ENCODE results near the gene AZIN2.
"Not testable (repeated sequence)": the region's sequence is repeated elsewhere in the genome, so short reads cannot be mapped to it uniquely, and the experiment has no call there.

AZIN2 gene

DNA sequence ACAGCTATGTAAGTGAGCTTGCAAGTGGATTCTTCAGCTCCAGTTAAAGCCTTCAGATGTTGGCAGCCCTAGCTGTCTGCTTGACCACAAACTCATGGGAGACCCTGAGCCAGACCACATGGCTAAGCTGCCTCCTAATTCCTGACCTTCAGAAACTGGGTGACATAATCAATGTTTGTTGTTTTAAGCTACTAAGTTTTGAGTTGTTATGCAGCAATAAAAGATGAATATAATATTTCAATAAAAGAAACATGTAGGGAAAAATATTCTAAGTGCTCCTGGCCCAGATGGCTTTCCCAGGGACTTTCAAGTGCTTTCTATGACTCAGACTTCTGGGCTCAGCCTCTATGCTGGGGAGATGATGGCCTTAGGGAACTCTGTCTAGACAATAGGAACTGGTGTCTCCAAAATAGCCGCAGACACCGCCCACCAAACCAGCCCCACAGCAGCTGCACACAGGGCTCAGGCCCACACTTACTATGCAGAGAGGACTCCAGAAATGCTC is 20.3 kb upstream of the AZIN2 start:
- DNase-seq: no peak

DNA sequence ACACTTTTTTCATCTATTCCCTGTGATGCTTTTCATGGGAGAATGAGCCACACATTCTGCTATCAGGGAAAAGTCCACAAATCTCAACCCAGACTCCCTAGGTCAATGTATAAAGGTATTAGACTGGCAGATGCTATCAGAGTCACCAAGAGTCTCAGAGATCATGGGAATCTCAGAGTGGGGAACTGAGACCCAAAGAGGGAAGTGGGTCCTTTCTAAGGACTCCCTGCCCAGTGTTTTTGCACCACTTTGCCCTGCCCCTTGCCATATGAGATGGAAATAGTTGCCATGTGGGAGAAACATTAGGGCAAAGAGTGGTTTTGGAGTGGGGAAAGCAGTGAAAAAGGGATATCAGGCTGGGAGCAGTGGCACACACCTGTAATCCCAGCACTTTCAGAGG is 19.1 kb upstream of the AZIN2 start:
- DNase-seq: no peak

DNA sequence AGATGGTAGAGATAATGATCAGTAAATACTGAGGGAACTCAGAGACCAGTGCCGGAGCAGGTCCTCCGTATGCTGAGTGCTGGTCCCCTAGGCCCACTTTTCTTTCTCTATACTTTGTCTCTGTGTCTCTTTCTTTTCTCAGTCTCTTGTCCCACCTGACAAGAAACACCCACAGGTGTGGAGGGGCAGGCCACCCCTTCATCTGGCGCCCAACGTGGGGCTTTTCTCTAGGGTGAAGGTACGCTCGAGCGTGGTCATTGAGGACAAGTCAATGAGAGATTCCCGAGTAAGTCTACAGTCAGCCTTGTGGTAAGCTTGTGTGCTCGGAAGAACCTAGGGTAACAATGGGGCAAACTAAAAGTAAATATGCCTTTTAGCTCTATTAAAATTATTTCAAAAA is 16.7 kb upstream of the AZIN2 start:
- DNase-seq: not testable (repeated sequence)

DNA sequence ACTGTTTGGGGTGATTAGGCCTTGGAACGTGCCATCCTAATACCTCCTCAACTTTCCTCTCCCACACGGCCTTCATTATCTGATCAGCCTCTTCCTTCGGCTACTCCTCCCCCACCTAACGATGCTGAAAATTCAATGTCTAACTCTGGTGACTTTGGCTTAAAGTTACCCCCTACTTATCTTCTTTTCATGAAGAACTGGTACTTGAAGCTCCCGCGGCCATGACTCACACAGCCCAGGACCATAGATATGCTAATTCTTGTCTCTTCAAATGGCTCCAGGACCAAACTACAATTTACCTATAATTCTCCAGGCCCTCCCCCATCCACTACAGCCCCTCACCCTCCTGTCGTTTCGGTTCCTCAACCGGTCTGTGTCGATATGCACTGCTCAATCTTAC is 15.7 kb upstream of the AZIN2 start:
- no peak for DNase-seq

DNA sequence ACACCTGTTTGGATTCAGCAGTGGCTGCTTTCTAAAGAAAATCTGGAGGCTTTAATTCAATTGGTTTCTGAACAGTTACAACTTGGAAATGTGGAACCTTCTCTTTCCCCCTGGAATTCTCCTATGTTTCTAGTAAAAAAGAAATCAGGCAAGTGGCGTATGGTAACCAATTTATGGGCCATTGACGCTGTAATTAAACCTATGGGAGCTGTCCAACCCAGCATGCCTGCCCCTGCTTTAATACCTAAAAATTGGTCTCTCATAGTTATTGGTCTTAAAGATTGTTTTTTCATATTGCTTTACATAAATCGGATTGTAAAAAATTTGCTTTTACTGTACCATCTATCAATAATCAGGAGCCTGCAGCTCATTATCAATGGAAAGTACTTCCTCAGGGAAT is 14.5 kb upstream of the AZIN2 start:
- not testable (repeated sequence) for DNase-seq

DNA sequence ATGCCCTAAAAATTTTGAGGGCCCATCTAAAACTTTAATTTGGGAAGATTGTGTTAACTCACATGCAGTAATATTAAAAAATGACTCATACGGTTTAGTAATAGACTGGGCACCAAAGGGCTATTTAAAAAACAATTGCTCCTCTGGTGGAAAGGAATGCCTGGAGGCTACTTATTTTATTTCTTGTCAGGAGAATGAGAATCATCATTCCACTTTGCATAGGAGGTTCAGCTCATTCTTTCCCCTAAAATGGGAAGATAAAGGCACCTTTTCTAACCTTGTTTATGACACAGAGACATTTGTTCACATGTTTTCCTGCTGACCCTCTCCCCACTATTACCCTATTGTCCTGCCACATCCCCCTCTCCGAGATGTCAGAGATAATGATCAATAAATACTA is 12.8 kb upstream of the AZIN2 start:
- DNase-seq: not testable (repeated sequence)

DNA sequence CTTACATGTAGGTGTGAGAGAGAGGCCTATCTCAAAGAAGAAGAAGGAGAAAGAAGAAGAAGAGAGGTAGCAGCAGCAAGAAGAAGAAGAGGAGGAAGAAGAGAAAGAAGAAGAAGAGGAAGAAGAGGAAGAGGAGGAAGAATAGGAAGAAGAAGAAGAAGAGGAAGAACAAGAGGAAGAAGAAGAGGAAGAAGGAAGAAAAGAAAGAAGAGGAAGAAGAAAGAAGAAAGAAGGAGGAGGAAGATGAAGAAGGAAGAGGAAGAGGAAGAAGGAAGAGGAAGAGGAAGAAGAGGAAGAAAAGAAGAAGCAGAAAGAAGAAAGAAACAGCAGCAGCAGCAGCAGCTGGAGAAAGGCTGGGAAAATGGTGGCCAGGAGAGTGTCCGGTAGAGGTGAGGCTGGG is 10.3 kb upstream of the AZIN2 start:
- no peak for DNase-seq

DNA sequence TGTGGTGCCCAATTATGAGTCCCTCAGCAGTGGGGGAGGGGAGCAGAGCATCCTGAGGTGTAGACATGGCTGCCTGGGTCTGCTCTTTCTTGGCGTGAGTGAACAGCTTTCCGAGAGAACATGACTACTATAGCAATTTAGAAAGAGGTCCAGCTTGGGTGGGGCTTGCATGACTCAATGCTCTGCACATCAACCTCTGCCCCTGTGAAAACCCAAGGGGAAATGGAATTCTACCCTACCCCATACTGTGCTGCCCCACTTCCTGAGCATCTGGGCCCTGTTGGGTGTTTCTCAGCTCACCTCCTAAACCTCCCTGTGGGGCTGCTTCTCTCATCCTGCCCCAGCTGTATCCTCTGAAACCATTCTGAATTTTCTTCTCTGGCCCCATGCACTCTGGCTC is 8.2 kb upstream of the AZIN2 start:
- no peak for DNase-seq

DNA sequence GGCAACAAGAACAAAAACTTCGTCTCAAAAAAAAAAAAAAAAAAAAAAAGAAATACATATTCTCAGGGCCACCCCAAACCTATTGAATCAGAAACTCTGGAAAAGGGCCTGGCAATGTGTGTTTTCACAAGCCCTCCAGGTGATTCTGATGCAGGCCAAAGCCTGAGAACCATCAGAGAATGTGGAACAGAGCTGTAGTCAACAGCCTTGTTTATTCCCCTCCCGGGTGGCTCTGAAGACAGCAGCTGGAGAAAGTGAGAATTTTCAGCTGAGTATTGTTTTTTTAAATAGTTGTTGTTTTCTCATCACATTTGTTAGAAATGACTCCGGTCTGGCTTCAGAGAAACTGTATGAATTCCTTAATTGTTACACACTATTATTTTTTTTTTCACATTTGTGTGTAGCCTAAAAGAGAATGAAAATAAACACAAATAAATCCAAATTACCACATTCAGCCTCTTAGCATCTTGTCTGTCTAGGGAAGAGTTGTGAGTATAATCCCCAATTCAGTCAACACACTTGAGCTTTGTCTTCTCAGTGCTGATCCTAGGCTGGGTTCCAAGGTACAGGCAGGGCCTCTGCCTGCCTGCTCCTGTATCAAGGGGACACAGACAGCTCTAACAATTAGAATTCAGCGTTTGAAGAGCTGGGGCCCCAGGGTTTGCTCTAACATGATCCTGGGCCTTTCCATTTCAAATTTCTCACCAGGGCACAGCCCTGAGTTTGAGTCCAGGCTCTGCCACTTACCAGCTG is 6.6 kb upstream of the AZIN2 start:
- no peak for DNase-seq

DNA sequence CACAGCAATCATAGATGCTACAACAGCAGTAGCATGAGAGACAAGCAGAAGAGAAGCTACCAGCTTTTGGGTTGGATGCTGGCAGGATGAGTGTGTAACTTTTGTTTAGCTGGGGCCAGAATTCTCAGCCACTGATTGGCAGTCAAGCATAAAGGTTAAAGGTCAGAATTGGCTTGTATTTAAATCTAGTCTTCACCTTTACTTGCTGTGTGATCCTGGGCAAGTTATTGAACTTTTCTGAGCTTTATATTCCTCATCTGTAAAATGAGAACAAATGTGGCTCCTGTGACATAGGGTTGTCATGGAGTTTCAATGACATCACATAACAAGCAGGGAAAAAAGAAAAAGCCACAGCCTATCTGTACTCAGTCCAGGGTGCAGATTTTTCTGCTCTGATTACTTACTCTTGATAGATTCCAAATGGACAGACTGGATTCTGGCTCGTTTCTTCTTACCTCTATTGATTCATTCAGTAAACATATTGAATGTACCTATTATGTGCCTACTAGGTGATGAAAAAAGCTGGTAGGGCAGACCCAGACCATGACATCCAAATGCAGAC is 2.8 kb upstream of the AZIN2 start:
- no peak for DNase-seq

DNA sequence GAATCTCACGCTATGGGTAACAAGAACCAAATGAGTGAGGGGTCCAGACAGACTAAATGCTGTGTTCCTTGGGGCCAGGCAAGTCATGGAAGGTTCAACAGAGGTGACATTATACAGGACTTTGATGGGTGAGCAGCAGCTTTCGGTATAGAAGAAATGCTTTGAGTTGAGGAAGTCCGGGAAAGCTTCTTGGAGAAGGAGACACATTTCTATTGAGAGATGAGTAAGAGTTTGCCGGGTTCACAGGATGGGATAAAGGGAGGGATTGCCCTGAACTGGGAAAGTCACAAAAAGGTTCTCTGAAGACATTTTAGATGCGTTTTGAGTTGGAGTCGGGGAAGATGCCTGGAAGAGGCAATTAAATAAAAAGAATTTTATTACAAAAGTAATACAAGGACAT is 580 bp upstream of the AZIN2 start:
- no peak for DNase-seq

DNA sequence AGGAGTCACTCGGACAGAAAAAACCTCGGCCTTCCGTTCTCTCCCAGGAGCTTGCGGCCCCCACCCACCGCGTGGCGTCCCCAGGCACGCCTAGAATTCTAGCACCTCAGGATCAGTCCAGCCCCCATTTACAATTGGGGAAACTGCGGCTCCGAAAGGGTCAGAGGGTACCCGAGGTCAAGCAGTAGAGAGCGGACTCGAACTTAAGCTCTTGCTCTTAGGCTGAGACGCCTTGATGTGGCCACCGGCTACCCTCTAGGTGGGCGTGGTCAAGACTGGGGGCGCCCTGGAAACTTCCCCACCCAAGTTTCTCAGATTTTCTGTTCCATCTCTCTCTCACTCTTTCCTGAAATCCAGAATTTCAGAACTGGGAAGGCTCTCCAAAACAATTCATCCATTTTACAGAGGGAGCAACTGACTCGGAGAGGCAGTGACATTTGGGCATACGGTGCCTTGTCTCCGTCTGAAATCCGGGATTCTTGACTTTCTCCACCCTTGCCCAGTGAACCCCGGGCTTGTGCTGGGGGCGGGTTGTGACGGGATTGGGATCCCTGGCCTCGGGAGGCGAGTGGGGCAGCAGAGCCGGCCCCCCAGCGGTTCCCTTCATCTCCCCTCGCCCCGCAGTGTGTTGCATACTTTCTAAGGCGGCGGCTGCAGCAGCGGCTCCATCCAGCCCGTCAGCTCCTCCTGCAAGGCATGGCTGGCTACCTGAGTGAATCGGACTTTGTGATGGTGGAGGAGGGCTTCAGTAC is 777 bp downstream of the AZIN2 start:
- DNase-seq: peak; percentile 21

DNA sequence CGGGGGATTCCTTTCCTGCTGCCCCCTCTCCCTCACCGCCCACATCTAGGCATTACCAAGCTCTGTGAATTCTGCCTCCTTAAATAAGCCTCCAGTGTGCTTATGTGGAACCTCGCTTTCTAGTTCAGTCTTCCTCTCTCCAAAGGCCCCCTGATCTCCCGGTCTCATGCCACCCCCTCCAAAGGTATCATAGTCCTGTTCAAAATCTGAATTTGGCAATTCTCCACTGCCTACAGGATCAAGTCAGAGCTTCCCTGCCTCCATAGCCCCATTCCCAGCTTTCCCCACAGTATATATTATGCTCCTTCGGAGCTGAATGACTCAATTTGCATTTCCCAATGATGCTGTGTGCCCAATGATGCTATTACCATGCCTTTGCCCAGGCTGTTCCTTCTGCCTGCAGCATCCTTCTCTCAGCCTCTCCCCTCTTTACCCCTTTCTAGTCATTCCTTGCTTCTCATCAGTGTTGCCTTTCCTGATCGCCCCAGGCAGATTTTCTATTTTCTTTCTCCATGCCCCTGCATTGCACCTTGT is 1.7 kb downstream of the AZIN2 start:
- DNase-seq: no peak

DNA sequence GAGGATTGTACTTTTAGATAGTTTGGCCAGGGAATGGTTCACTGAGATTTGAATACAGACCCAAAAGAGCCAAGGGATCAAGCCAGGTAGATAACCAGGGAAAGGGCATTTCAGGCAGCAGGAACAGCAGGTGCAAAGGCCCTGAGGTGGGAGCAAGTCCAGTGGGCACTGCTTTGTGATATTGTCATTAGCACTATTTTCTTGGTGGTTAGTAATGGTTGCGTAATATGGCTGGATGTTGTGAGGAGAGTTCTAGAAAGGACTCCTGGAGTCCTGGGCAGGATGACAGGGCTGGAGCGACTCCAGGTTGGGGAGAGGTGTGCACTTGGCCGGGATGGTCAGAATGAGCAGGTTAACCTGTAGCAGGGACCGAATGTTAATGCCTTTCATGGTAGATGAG is 4.4 kb downstream of the AZIN2 start:
- DNase-seq: no peak

DNA sequence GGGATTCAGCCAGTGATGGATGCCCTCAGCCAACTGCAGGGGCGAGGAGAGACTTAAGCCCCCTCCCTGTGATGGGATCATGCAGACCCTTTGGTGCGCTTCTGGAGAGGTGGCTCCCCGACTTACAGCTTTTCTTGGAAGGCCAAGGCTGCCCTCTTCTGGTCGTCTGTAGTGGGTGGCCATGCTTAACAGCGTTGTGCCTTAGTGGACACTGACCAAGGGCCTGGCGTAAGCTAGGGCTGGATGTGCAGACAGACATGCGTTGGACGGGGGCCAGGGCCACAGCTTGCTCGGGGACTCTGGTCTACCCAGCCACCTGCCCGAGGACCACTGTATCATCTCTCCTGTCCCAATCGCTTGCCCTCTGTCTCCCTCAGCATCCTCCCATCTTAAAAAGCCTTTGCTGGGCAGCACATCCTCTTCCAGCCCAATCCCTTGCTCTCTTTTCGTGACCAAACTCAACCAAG is 5.5 kb downstream of the AZIN2 start:
- DNase-seq: peak; percentile 61

DNA sequence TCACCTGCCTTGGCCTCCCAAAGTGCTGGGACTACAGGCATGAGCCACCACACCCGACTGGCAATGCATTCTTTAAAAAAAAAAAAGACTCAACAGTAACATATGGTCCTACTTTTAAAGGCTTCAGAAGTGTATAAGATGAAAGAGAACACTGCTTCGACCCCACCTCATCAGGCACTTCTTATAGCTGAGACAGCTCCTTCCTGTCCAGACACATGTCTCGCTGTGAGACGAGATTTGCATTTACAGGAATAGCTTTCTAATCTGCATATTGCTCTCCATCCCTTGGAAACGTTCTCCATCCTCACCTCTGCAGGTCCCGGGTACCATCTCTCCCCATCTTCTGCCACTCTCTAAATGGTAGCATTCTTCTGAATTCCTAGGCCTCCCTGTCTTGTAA is 6.7 kb downstream of the AZIN2 start:
- DNase-seq: no peak

DNA sequence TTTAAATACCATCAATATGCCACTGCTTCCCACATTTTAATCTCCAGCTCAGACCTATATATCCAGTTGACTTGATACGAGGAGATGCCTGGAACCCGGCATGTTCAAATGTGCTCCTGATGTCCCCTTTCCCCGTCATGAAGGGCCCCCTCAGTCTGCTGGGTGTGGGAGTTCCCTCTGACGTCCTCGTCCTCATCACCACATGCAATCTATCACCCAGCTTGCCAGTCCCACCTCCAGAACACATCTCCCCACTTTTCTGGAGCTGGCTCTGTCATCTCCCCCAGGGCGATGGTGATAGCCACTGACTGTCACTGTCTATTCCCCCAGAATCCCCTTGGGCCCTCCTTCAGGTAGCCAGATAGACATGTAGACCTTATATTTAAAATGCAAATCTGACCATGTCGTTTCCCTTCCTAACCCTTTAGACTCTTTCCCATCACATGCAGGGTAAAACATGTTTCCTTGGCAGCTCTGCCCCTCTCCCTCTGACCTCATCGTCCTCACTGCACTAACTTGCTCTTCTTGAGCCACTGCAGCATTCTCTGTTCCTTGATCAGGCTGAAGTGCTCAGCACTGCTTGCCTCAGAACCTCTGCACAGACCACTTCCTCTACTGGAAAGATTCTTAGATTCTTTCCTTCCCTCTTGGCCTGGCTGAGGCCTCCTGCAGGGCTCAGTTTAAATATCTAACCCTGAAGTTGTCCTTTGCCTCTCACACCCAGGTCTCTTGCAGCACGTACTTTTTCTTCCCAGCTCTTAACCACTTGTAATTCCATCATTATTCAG is 7.4 kb downstream of the AZIN2 start:
- peak; percentile 20 for DNase-seq

DNA sequence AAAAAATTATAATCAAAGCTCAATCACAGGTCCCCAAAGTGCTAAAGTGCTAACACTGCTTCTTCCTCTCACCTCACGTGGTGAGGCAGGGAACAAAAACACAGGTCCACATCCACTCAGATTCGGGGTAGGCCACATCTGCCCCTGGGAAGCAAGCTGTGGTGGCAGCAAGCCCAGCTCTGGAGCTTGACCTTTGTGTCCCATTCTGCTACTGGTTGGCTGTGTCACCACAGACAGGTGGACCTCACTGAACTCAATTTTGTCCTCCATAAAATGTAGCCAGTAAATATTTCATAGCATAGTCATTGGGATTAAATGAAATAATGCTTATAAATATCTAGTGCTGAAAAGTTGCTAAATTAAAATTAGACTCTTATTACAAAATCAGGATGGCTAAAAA is 8.5 kb downstream of the AZIN2 start:
- no peak for DNase-seq

DNA sequence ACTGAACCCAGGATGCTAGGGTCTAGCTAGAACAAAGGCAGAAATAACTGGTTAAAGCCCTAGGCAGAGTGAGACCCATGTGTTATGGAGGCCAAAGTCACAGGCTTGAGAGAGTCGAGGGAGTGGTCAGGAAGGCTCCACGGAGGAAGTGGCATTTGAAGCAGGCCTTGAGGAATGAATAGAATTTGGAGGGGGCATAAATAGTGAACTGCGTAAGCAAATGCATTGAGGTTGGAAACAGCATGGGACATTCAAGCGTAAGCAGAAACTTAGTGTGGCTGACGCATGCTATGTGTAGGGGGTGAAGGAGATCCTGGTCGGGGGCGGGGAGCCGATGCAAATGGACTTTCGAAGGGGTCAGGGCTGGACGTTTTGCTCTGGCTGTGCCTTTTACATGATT is 11.5 kb downstream of the AZIN2 start:
- no peak for DNase-seq

DNA sequence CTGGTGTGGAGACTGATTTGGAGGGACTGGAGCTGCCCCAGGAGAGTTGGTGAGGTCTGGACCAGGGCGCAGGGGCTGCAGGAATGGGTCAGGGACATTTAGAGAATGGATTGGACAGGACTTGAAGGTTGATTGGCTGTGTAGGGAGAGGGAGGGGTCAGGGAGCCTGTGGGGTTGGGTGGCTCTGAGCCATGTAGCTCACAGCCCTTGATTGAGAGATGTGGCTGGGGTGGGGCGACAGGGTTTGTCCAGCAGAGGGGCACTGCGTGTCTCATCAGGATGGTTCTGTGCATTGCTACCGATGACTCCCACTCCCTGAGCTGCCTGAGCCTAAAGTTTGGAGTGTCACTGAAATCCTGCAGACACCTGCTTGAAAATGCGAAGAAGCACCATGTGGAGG is 12.1 kb downstream of the AZIN2 start:
- DNase-seq: no peak

DNA sequence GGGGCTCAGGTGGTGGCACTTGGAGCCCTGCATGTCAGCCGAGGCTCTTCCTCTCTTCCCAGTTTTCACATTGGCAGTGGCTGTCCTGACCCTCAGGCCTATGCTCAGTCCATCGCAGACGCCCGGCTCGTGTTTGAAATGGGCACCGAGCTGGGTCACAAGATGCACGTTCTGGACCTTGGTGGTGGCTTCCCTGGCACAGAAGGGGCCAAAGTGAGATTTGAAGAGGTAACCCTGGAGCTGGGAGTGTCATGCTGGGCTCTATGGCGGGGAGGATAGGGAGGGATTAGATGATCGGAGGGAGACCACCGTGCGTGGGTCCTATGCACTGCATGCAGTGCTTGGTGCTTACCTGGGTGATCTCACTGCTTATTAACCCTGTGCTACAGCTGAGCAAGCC is 13.5 kb downstream of the AZIN2 start:
- DNase-seq: no peak

DNA sequence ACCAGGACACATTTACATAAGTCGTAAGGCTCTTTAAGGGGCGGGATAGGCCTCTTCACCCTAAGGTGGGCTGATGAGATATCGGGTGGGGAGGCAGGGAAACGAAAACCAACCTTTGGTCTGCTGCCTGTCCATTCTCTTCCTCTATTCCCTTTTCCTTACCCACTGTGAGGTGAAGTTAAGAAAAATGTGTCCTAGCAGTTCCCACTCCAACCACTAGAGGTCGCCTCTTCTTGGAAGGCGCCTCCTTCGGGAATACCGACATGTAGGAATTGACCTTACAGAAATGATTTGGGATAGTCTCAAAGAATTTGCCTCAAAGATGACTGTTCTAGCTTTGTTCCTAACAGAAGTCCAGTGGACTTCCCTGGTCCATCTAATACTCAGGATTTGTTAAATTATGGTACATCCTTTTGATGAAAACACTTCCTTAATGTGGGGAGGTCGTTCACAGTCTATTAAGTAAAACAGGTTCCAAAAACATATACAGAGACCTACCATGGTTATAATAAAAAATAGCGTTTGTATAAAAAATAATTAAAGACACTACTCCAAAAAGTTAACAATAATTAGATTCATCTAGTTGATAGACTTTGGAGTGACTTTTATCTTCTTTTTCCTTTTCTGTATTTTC is 14.1 kb downstream of the AZIN2 start:
- DNase-seq: peak; percentile 48
